GM12878 (cell line): ENCODE results near the gene FBXW10B.
"Not testable (repeated sequence)": the region's sequence is repeated elsewhere in the genome, so short reads cannot be mapped to it uniquely, and the experiment has no call there.

Experiments used
- CTCF ChIP-seq, 3 experiments: IDR thresholded peaks in 2 of 3; conservative IDR thresholded peaks in 1 of 3; 2 replicates each; pipeline ENCODE4 v1.5.1; 2011; ENCODE audit warnings: low read depth in 3 of 3, low read length in 3 of 3, mild to moderate bottlenecking in 3 of 3, control low read depth in 2 of 3, moderate library complexity in 2 of 3, inconsistent platforms in 1 of 3, mixed read lengths in 1 of 3; ENCODE audit not compliant: control insufficient read depth in 2 of 3, insufficient read depth in 1 of 3; ENCODE audit errors: extremely low read depth in 1 of 3
- HDAC2 ChIP-seq: fragments of 200-600 bp; sonication (generic); IDR thresholded peaks from 2 replicates; pipeline ENCODE4 v1.6.1; 2017
- POLR2A ChIP-seq: IDR thresholded peaks from 2 replicates; pipeline ENCODE4 v1.6.1; 2011; ENCODE audit warnings: low read depth, mild to moderate bottlenecking, low read length
- SMAD1 ChIP-seq: fragments of 450-650 bp; IDR thresholded peaks from 2 replicates; pipeline ENCODE4 v1.6.1; 2018; ENCODE audit warnings: mild to moderate bottlenecking, low read depth; ENCODE audit not compliant: partially characterized antibody
- TAF1 ChIP-seq: IDR thresholded peaks from 2 replicates; pipeline ENCODE4 v1.6.1; 2011; ENCODE audit warnings: mild to moderate bottlenecking, low read depth, low read length, borderline replicate concordance
- USF1 ChIP-seq: IDR thresholded peaks from 2 replicates; pipeline ENCODE4 v1.6.1; 2011; ENCODE audit warnings: borderline replicate concordance, low read depth, mild to moderate bottlenecking, moderate library complexity, mixed read lengths, low read length; ENCODE audit not compliant: insufficient read depth; ENCODE audit errors: extremely low read length

- not testable (repeated sequence) for TF ChIP-seq CTCF (IDR thresholded peaks at IDR 0.05 in 2 of 3, conservative IDR thresholded peaks at IDR 0.05 in 1 of 3; ENCODE audit: control insufficient read depth in 2 of 3, extremely low read depth in 1 of 3, insufficient read depth in 1 of 3, low read depth in 3 of 3, low read length in 3 of 3); SMAD1; HDAC2; USF1; POLR2A; TAF1
These were observed 29.7 kb downstream of the FBXW10B start for GRCh38 chr17:15589544-15590536.
